Gastrocnemius medialis (tissue), 4 donors: ENCODE measurements around the gene DCTN2.

Experiments
- POLR2A ChIP-seq, 2 donors: fragments of 450-650 bp; IDR thresholded peaks; one replicate each; pipeline ENCODE4 v1.6.1; 2017; ENCODE audit warnings: antibody characterized with exemption in 2 of 2, mild to moderate bottlenecking in 2 of 2, moderate library complexity in 2 of 2
- TF ChIP-seq, protein P1 (sequence below), 5 experiments: fragments of 450-650 bp in 3 of 5; fragments of 200-600 bp in 2 of 5; sonication (generic) in 2 of 5; IDR thresholded peaks in 4 of 5; conservative IDR thresholded peaks in 1 of 5; 1 replicate in 4 of 5; 2 replicates in 1 of 5; pipeline ENCODE4 v1.5.1; 2016 to 2019; ENCODE audit warnings: antibody characterized with exemption in 5 of 5, mild to moderate bottlenecking in 3 of 5, moderate library complexity in 3 of 5

DNA sequence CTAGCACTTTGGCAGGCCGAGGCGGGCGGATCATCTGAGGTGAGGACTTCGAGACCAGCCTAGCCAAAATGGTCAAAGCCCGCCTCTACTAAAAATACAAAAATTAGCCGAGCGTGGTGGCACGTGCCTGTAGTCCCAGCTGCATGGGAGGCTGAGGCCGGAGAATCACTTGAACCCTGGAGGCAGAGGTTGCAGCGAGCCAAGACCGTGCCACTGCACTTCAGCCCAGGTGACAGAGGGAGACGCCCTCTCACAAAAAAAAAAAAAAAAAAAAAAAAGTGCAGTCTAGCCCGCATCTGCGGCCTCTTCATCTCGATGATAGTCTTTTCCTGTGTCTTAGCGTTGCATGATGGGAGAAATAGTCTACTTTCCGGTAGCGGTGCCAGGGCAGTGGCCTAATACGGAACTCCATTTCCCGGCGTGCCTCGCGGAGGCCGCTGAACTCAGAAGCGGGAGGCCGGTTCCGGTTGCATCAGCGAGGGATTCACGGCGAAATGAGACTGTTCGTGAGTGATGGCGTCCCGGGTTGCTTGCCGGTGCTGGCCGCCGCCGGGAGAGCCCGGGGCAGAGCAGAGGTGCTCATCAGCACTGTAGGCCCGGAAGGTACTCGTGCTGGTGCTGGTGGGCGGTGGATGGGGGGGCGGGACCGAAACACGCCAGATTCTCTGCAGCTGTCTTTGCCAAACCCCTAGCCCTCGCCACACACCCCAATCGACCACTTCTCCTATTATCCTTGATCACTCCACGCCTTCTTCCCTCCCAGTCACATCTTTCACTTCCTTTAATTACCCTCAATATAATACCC lies 59.2 kb downstream of the DCTN2 start, which contains the start of gene MARS1:
- TF ChIP-seq, protein P1, sequence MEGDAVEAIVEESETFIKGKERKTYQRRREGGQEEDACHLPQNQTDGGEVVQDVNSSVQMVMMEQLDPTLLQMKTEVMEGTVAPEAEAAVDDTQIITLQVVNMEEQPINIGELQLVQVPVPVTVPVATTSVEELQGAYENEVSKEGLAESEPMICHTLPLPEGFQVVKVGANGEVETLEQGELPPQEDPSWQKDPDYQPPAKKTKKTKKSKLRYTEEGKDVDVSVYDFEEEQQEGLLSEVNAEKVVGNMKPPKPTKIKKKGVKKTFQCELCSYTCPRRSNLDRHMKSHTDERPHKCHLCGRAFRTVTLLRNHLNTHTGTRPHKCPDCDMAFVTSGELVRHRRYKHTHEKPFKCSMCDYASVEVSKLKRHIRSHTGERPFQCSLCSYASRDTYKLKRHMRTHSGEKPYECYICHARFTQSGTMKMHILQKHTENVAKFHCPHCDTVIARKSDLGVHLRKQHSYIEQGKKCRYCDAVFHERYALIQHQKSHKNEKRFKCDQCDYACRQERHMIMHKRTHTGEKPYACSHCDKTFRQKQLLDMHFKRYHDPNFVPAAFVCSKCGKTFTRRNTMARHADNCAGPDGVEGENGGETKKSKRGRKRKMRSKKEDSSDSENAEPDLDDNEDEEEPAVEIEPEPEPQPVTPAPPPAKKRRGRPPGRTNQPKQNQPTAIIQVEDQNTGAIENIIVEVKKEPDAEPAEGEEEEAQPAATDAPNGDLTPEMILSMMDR (IDR thresholded peaks at IDR 0.05 in 4 of 5, conservative IDR thresholded peaks at IDR 0.05 in 1 of 5): no peak
- peak; percentile 47 to 73 for TF ChIP-seq POLR2A (IDR thresholded peaks at IDR 0.05)
